HepG2 (cell line): Measurements from ENCODE around the gene SLC19A1. TPM values are rescaled to one million over a fixed set of nuclear protein-coding genes. Genes with fewer than 3 reads are reported as not detected.

ENCODE experiments used
- ARHGAP35 ChIP-seq: sonication (generic); formaldehyde crosslinking; IDR thresholded peaks from 2 replicates; pipeline ENCODE4 v1.9.0; 2022; ENCODE audit warnings: mild to moderate bottlenecking, inconsistent platforms, moderate library complexity, missing genetic modification reagents, borderline replicate concordance
- CCAR2 ChIP-seq: fragments of 200-400 bp; formaldehyde crosslinking; optimal IDR thresholded peaks from 2 replicates; pipeline ENCODE3; 2018; ENCODE audit warnings: low read depth, mild to moderate bottlenecking, low read length, moderate library complexity
- DMTF1 ChIP-seq: sonication (generic); formaldehyde crosslinking; IDR thresholded peaks from 2 replicates; pipeline ENCODE4 v1.4.0; 2020; ENCODE audit warnings: mild to moderate bottlenecking, missing genetic modification reagents
- EEA1 ChIP-seq: sonication (generic); formaldehyde crosslinking; IDR thresholded peaks from 2 replicates; pipeline ENCODE4 v1.5.1; 2020; ENCODE audit warnings: mild to moderate bottlenecking, missing genetic modification reagents, borderline replicate concordance
- FOXK1 ChIP-seq: sonication (generic); formaldehyde crosslinking; IDR thresholded peaks from 2 replicates; pipeline ENCODE4 v1.4.0; 2020; ENCODE audit warnings: low read depth, missing genetic modification reagents, borderline replicate concordance
- HNF1B ChIP-seq: sonication (generic); formaldehyde crosslinking; IDR thresholded peaks from 2 replicates; pipeline ENCODE4 v1.5.1; 2020; ENCODE audit warnings: mild to moderate bottlenecking, moderate library complexity, missing genetic modification reagents
- HNRNPLL ChIP-seq: fragments of 200-400 bp; formaldehyde crosslinking; IDR thresholded peaks from 2 replicates; pipeline ENCODE4 v1.6.1; 2017; ENCODE audit warnings: mild to moderate bottlenecking, low read depth, low read length; ENCODE audit not compliant: poor library complexity, severe bottlenecking
- KLF9 ChIP-seq: IDR thresholded peaks from 2 replicates; pipeline ENCODE4 v1.6.1; 2016; ENCODE audit warnings: low read depth
- RAD51 ChIP-seq: fragments of 450-650 bp; IDR thresholded peaks from 2 replicates; pipeline ENCODE4 v1.6.1; 2016; ENCODE audit warnings: borderline replicate concordance
- YY1 ChIP-seq: IDR thresholded peaks from 2 replicates; pipeline ENCODE4 v1.6.1; 2011; ENCODE audit warnings: low read length, low read depth, moderate library complexity, mild to moderate bottlenecking; ENCODE audit not compliant: insufficient read depth, insufficient replicate concordance
- ZBTB8A ChIP-seq: sonication (generic); formaldehyde crosslinking; IDR thresholded peaks from 2 replicates; pipeline ENCODE4 v1.4.0; 2020; ENCODE audit warnings: mild to moderate bottlenecking, low read depth, missing genetic modification reagents, borderline replicate concordance
- ZNF3 ChIP-seq: IDR thresholded peaks from 2 replicates; pipeline ENCODE4 v1.7.0; 2017; ENCODE audit warnings: inconsistent platforms
- ZNF567 ChIP-seq: sonication (generic); formaldehyde crosslinking; IDR thresholded peaks from 2 replicates; pipeline ENCODE4 v1.8.1; 2023; ENCODE audit warnings: mild to moderate bottlenecking, missing genetic modification reagents, borderline replicate concordance
- ZNF629 ChIP-seq: sonication (generic); formaldehyde crosslinking; conservative IDR thresholded peaks from 2 replicates; pipeline ENCODE4 v1.5.0; 2020; ENCODE audit warnings: missing genetic modification reagents
- ZNF790 ChIP-seq: sonication (generic); formaldehyde crosslinking; IDR thresholded peaks from 2 replicates; pipeline ENCODE4 v1.8.0; 2022; ENCODE audit warnings: missing genetic modification reagents, mild to moderate bottlenecking, borderline replicate concordance
- polyA plus RNA-seq, 8 experiments: library from polyadenylated mRNA; depleted of rRNA in 3 of 8; stranded (reverse) in 7 of 8; unstranded in 1 of 8; fragments of >200 nt; fragmentation: Illumina TruSeq in 4 of 8; extraction: Trizol in 4 of 8; gene quantifications; 2 replicates each; pipeline versions ENCODE4 v1.2.1 to v1.2.3, GENCODE V29; 2011 to 2016; ENCODE audit warnings: low read depth in 4 of 8, missing spikeins in 1 of 8, mixed read lengths in 1 of 8; ENCODE audit not compliant: insufficient read depth in 1 of 8
- total RNA-seq, 5 experiments: library from RNA; depleted of rRNA; stranded (reverse); fragments of >200 nt; fragmentation: Illumina TruSeq; extraction: Trizol; gene quantifications; 2 replicates each; pipeline ENCODE4 v1.2.3, GENCODE V29; 2016; ENCODE audit warnings: low read depth in 1 of 5
- TF ChIP-seq, protein P1 (sequence below): sonication (generic); formaldehyde crosslinking; IDR thresholded peaks from 2 replicates; pipeline ENCODE4 v1.5.0; 2020; ENCODE audit warnings: missing genetic modification reagents
- TF ChIP-seq, protein P2 (sequence below): sonication (generic); formaldehyde crosslinking; IDR thresholded peaks from 2 replicates; pipeline ENCODE4 v1.4.0; 2020; ENCODE audit warnings: missing genetic modification reagents; ENCODE audit errors: not compliant biosample characterization
- TF ChIP-seq, protein P3 (sequence below): IDR thresholded peaks from 2 replicates; pipeline ENCODE4 v1.6.1; 2016; ENCODE audit warnings: control low read depth
- TF ChIP-seq, protein P4 (sequence below): sonication (generic); formaldehyde crosslinking; IDR thresholded peaks from 2 replicates; pipeline ENCODE4 v1.5.0; 2020; ENCODE audit warnings: missing genetic modification reagents
- TF ChIP-seq, protein P5 (sequence below): sonication (generic); formaldehyde crosslinking; conservative IDR thresholded peaks from 2 replicates; pipeline ENCODE4 v1.8.0; 2022; ENCODE audit warnings: low read depth, missing genetic modification reagents

The SLC19A1 gene
- total and polyA plus RNA-seq, 2 of the 13 experiments (the other 11 are each of a cell fraction or from before 2014, with no cell fraction given): 21.8 to 23.0 TPM

- TF ChIP-seq, protein P1, sequence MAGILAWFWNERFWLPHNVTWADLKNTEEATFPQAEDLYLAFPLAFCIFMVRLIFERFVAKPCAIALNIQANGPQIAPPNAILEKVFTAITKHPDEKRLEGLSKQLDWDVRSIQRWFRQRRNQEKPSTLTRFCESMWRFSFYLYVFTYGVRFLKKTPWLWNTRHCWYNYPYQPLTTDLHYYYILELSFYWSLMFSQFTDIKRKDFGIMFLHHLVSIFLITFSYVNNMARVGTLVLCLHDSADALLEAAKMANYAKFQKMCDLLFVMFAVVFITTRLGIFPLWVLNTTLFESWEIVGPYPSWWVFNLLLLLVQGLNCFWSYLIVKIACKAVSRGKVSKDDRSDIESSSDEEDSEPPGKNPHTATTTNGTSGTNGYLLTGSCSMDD (CRISPR knock-in tag): no peak
- TF ChIP-seq RAD51 (no peak), ZNF629 (CRISPR knock-in tag) (no peak), YY1 (peak; percentile 28), DMTF1 (CRISPR knock-in tag) (no peak), CCAR2 (no peak), HNF1B (CRISPR knock-in tag) (no peak), ZNF3 (CRISPR knock-in tag) (no peak), EEA1 (CRISPR knock-in tag) (no peak), ZNF790 (CRISPR knock-in tag) (no peak), ZNF567 (CRISPR knock-in tag) (no peak), FOXK1 (no peak), HNRNPLL (peak; percentile 27), ARHGAP35 (CRISPR knock-in tag) (no peak), ZBTB8A (CRISPR knock-in tag) (no peak), KLF9 (no peak)
- TF ChIP-seq, protein P2, sequence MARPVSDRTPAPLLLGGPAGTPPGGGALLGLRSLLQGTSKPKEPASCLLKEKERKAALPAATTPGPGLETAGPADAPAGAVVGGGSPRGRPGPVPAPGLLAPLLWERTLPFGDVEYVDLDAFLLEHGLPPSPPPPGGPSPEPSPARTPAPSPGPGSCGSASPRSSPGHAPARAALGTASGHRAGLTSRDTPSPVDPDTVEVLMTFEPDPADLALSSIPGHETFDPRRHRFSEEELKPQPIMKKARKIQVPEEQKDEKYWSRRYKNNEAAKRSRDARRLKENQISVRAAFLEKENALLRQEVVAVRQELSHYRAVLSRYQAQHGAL (CRISPR knock-in tag): no peak
- TF ChIP-seq, protein P3, sequence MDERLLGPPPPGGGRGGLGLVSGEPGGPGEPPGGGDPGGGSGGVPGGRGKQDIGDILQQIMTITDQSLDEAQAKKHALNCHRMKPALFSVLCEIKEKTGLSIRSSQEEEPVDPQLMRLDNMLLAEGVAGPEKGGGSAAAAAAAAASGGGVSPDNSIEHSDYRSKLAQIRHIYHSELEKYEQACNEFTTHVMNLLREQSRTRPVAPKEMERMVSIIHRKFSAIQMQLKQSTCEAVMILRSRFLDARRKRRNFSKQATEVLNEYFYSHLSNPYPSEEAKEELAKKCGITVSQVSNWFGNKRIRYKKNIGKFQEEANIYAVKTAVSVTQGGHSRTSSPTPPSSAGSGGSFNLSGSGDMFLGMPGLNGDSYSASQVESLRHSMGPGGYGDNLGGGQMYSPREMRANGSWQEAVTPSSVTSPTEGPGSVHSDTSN (CRISPR knock-in tag): no peak
- TF ChIP-seq, protein P4, sequence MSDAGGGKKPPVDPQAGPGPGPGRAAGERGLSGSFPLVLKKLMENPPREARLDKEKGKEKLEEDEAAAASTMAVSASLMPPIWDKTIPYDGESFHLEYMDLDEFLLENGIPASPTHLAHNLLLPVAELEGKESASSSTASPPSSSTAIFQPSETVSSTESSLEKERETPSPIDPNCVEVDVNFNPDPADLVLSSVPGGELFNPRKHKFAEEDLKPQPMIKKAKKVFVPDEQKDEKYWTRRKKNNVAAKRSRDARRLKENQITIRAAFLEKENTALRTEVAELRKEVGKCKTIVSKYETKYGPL (CRISPR knock-in tag): no peak
- TF ChIP-seq, protein P5, sequence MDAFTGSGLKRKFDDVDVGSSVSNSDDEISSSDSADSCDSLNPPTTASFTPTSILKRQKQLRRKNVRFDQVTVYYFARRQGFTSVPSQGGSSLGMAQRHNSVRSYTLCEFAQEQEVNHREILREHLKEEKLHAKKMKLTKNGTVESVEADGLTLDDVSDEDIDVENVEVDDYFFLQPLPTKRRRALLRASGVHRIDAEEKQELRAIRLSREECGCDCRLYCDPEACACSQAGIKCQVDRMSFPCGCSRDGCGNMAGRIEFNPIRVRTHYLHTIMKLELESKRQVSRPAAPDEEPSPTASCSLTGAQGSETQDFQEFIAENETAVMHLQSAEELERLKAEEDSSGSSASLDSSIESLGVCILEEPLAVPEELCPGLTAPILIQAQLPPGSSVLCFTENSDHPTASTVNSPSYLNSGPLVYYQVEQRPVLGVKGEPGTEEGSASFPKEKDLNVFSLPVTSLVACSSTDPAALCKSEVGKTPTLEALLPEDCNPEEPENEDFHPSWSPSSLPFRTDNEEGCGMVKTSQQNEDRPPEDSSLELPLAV: no peak
Measured at GRCh38 chr21:45478115-45478801, 64.0 kb downstream of the SLC19A1 start (continued).
